GM19238 (cell line): ENCODE measurements around the gene PDZRN4.
"Not testable (repeated sequence)": the region's sequence is repeated elsewhere in the genome, so short reads cannot be mapped to it uniquely, and the experiment has no call there.

Experiments used
- DNase-seq: peaks from one replicate; pipeline ENCODE4 v3.0.0; 2011; ENCODE audit warnings: low spot score; ENCODE audit not compliant: insufficient read length

PDZRN4 gene

GRCh38 chr12:41213648-41214047, 25.5 kb downstream of the PDZRN4 start:
- DNase-seq, result no peak

- no peak for DNase-seq
Observed at GRCh38 chr12:41217727-41218126, 29.6 kb downstream of the PDZRN4 start.

- DNase-seq, result no peak
Observed at GRCh38 chr12:41220931-41221330, 32.8 kb downstream of the PDZRN4 start.

- no peak for DNase-seq
Observed at GRCh38 chr12:41221491-41221890, 33.4 kb downstream of the PDZRN4 start.

GRCh38 chr12:41223600-41223999, 35.5 kb downstream of the PDZRN4 start:
- DNase-seq, result no peak

- DNase-seq, result no peak
Observed at GRCh38 chr12:41224066-41224465, 35.9 kb downstream of the PDZRN4 start.

- no peak for DNase-seq
Observed at GRCh38 chr12:41225179-41225578, 37.1 kb downstream of the PDZRN4 start.

- no peak for DNase-seq
Observed at GRCh38 chr12:41228066-41228820, 40.1 kb downstream of the PDZRN4 start.

- no peak for DNase-seq
Observed at GRCh38 chr12:41230756-41231155, 42.6 kb downstream of the PDZRN4 start.

- no peak for DNase-seq
Observed at GRCh38 chr12:41234692-41235091, 46.6 kb downstream of the PDZRN4 start.

- DNase-seq, result no peak
Observed at GRCh38 chr12:41242603-41243002, 54.5 kb downstream of the PDZRN4 start.

GRCh38 chr12:41248391-41248790, 60.3 kb downstream of the PDZRN4 start:
- no peak for DNase-seq

- DNase-seq, result no peak
Observed at GRCh38 chr12:41250748-41251147, 62.6 kb downstream of the PDZRN4 start.

GRCh38 chr12:41254004-41254914, 66.1 kb downstream of the PDZRN4 start:
- DNase-seq, result no peak

- DNase-seq, result not testable (repeated sequence)
Observed at GRCh38 chr12:41263196-41263595, 75.1 kb downstream of the PDZRN4 start.

- DNase-seq, result no peak
Observed at GRCh38 chr12:41264281-41264680, 76.2 kb downstream of the PDZRN4 start.

GRCh38 chr12:41269056-41269455, 80.9 kb downstream of the PDZRN4 start:
- no peak for DNase-seq

GRCh38 chr12:41271489-41271888, 83.4 kb downstream of the PDZRN4 start:
- DNase-seq, result no peak

GRCh38 chr12:41274643-41275042, 86.5 kb downstream of the PDZRN4 start:
- DNase-seq, result no peak

- peak; percentile 1 for DNase-seq
Observed at GRCh38 chr12:41277100-41277945, 89.2 kb downstream of the PDZRN4 start.

GRCh38 chr12:41277946-41278267, 89.8 kb downstream of the PDZRN4 start:
- no peak for DNase-seq
